Measurements from ENCODE around the gene KCTD20. TPM values are rescaled to one million over a fixed set of nuclear protein-coding genes. Genes with fewer than 3 reads are reported as not detected.

The KCTD20 gene
- total RNA-seq, 4 donors from 2014 or later = 31.5 to 40.4 (median 37.8) TPM

GRCh38 chr6:36523936-36524499 is 81.2 kb downstream of the KCTD20 start:
- no peak for TF ChIP-seq CTCF (IDR thresholded peaks at IDR 0.05)
- TF ChIP-seq POLR2A (IDR thresholded peaks at IDR 0.05) = no peak

GRCh38 chr6:36524871-36525270 is 82.1 kb downstream of the KCTD20 start:
- no peak for TF ChIP-seq POLR2A (IDR thresholded peaks at IDR 0.05)
- TF ChIP-seq CTCF (IDR thresholded peaks at IDR 0.05) = no peak
- Histone ChIP-seq H3K27me3 (no peaks in the 10 kb centered on the region), H3K4me3 (no peak overlapping the region), H3K36me3 (peaks cover 0 to 60% (median 4%) of the 10 kb centered on the region in 3 donors), H3K27ac (no peak overlapping the region), H3K9me3 (no peaks in the 10 kb centered on the region), H3K4me1 (peaks cover 0 to 4% (median 0%) of the 10 kb centered on the region in 4 donors)
- no peak for DNase-seq

More at GRCh38 chr6:36523936-36524499, 81.2 kb downstream of the KCTD20 start:
- Histone ChIP-seq H3K4me3 (no peak overlapping the region), H3K27me3 (no peaks in the 10 kb centered on the region), H3K9me3 (no peaks in the 10 kb centered on the region), H3K36me3 (peaks cover 0 to 61% (median 4%) of the 10 kb centered on the region in 3 donors), H3K27ac (no peak overlapping the region), H3K4me1 (peaks cover 0 to 4% (median 0%) of the 10 kb centered on the region in 4 donors)
- DNase-seq = no peak

- H3K4me1 ChIP-seq = peaks cover 0 to 4% (median 0%) of the 10 kb centered on the region in 4 donors
- H3K27ac ChIP-seq = no peak overlapping the region
- H3K9me3 ChIP-seq = no peaks in the 10 kb centered on the region
- no peaks in the 10 kb centered on the region for H3K27me3 ChIP-seq
- no peak for TF ChIP-seq POLR2A (IDR thresholded peaks at IDR 0.05)
- no peak for TF ChIP-seq CTCF (IDR thresholded peaks at IDR 0.05)
- H3K36me3 ChIP-seq = peaks cover 0 to 60% (median 4%) of the 10 kb centered on the region in 3 donors
- DNase-seq = no peak
- no peak overlapping the region for H3K4me3 ChIP-seq
Measured at GRCh38 chr6:36525346-36525745, 82.5 kb downstream of the KCTD20 start.

GRCh38 chr6:36526066-36526465 is 83.3 kb downstream of the KCTD20 start:
- no peak overlapping the region for H3K4me3 ChIP-seq
- no peak overlapping the region for H3K27ac ChIP-seq
- no peaks in the 10 kb centered on the region for H3K9me3 ChIP-seq
- no peak for DNase-seq
- no peaks in the 10 kb centered on the region for H3K27me3 ChIP-seq
- peaks cover 0 to 60% (median 0%) of the 10 kb centered on the region in 3 donors for H3K36me3 ChIP-seq
- H3K4me1 ChIP-seq = peaks cover 0 to 4% (median 0%) of the 10 kb centered on the region in 4 donors
- no peak for TF ChIP-seq CTCF (IDR thresholded peaks at IDR 0.05)
- TF ChIP-seq POLR2A (IDR thresholded peaks at IDR 0.05) = no peak

GRCh38 chr6:36533321-36533720 is 90.5 kb downstream of the KCTD20 start:
- no peak overlapping the region for H3K4me3 ChIP-seq
- no peak for TF ChIP-seq CTCF (IDR thresholded peaks at IDR 0.05)
- no peak for TF ChIP-seq POLR2A (IDR thresholded peaks at IDR 0.05)
- no peaks in the 10 kb centered on the region for H3K4me1 ChIP-seq
- H3K27ac ChIP-seq = no peak overlapping the region
- DNase-seq = no peak
- no peaks in the 10 kb centered on the region for H3K9me3 ChIP-seq
- peaks cover 0 to 70% (median 0%) of the 10 kb centered on the region in 3 donors for H3K36me3 ChIP-seq
- H3K27me3 ChIP-seq = no peaks in the 10 kb centered on the region
